Heart right ventricle (tissue), 16 donors: ENCODE measurements around the gene RHEX. TPM values are rescaled to one million over a fixed set of nuclear protein-coding genes. Genes with fewer than 3 reads are reported as not detected.

Source experiments
- ATAC-seq, 8 donors: fragments of 200-7000 bp; cut with Tn5 transposase; one replicate each; pipeline ENCODE4 v1.9.1; 2020; ENCODE audit warnings: mild to moderate bottlenecking in 8 of 8, moderate library complexity in 8 of 8, moderate number of reproducible peaks in 1 of 8
- DNase-seq, 2 donors: peaks; one replicate each; pipeline ENCODE4 v3.0.0-alpha.2; 2020
- H3K27ac ChIP-seq, 10 donors: fragments of 200-600 bp; sonication (generic) in 2 of 10; one replicate each; pipeline versions ENCODE4 v1.5.0 to v1.8.0; 2020 to 2022; ENCODE audit warnings: mild to moderate bottlenecking in 3 of 10
- H3K27me3 ChIP-seq, 7 donors: fragments of 200-600 bp; one replicate each; pipeline ENCODE4 v1.8.0; 2021 to 2022; ENCODE audit warnings: mild to moderate bottlenecking in 2 of 7
- H3K36me3 ChIP-seq, 9 donors: fragments of 200-600 bp; sonication (generic) in 1 of 9; one replicate each; pipeline versions ENCODE4 v1.5.0 to v1.8.0; 2020 to 2022; ENCODE audit warnings: mild to moderate bottlenecking in 2 of 9
- H3K4me1 ChIP-seq, 9 donors: fragments of 200-600 bp; sonication (generic) in 1 of 9; one replicate each; pipeline versions ENCODE4 v1.5.0 to v1.8.0; 2020 to 2022; ENCODE audit warnings: mild to moderate bottlenecking in 4 of 9
- H3K4me3 ChIP-seq, 10 donors: fragments of 200-600 bp; sonication (generic) in 2 of 10; one replicate each; pipeline versions ENCODE4 v1.5.0 to v1.8.0; 2020 to 2022; ENCODE audit warnings: mild to moderate bottlenecking in 7 of 10, moderate library complexity in 2 of 10
- H3K9me3 ChIP-seq, 11 donors: fragments of 200-600 bp in 10 of 11; sonication (generic) in 2 of 11; one replicate each; pipeline versions ENCODE4 v1.5.0 to v1.8.0; 2013 to 2022; ENCODE audit warnings: mild to moderate bottlenecking in 2 of 11, control low read depth in 1 of 11, moderate library complexity in 1 of 11
- CTCF ChIP-seq, 9 donors: fragments of 200-600 bp; sonication (generic) in 2 of 9; IDR thresholded peaks; one replicate each; pipeline versions ENCODE4 v1.5.0 to v1.8.0; 2021 to 2022; ENCODE audit warnings: antibody characterized with exemption in 9 of 9, mild to moderate bottlenecking in 5 of 9, moderate library complexity in 1 of 9
- WGBS, 2 donors: extraction: QIAGEN DNeasy Blood & Tissue Kit; methylation state at CpG; one replicate each; pipeline ENCODE4 v1.1.7; 2013; ENCODE audit warnings: inconsistent platforms in 1 of 2; 5-methylcytosine and 5-hydroxymethylcytosine counted together
- intact Hi-C, 10 donors: fragments of 100-400 bp; cut with DNase I; formaldehyde crosslinking; loops; one replicate each; pipeline versions ENCODE4 v1.11.1 to v1.14.2; 2022
- polyA plus RNA-seq, 2 donors: library from polyadenylated mRNA; stranded (reverse); fragments of 200-250 nt; gene quantifications; one replicate each; pipeline ENCODE4 v1.2.3, GENCODE V29; 2013
- total RNA-seq, 10 donors: library from RNA; stranded (reverse); fragmentation: NEBNext Ultra II Directional in 3 of 10; extraction: Animal tissue kit (Norgen Biotek cat#: 25700) in 3 of 10; gene quantifications; one replicate each; pipeline versions ENCODE4 v1.2.1 to v1.2.4, GENCODE V29; 2021 to 2023
- donor health status: Arrhythmogenic right ventricular cardiomyopathy.
- donor health status: ischemic (EF 13 %, LVEDD 7.1; RV severe dilation, severe dysfunction).
- donor health status: healthy with polysubstance abuse.
- donor health status: DM: no; HTN: yes; CAD: no.
- donor health status: DM: no; HTN: no; CAD: no.
- donor health status: ischemic (EF 25% LVEDD 6.9; RV normal size, moderate dysfunction).
- donor health status: ischemic (EF 25% LVEDD 5.7; RV mildly dilated, moderate dysfunction).
- donor health status: healthy.
- donor health status: DM: yes; HTN: yes; CAD: no.
- donor health status: Ischemic cardiomyopathy.
- donor health status: ischemic (EF 35%, LVEDD 5.7; RV mildly dilated, moderate dysfunction).
- donor health status: nonischemic (EF 11% LVEDD 7.7; RV severe dilation, severe dysfunction).
- donor health status: DM: yes; HTN: yes; CAD: no.
- donor health status: PGD.
- donor health status: ischemic (EF 29% LVEDD 5.4; RV normal size, mild dysfunction).
- donor health status: nonischemic (EF 23%, LVEDD 6.1; RV moderate dilation, normal function).

The RHEX gene
- total and polyA plus RNA-seq, 12 donors = 0.22 to 1.2 TPM; not detected in 10

DNA sequence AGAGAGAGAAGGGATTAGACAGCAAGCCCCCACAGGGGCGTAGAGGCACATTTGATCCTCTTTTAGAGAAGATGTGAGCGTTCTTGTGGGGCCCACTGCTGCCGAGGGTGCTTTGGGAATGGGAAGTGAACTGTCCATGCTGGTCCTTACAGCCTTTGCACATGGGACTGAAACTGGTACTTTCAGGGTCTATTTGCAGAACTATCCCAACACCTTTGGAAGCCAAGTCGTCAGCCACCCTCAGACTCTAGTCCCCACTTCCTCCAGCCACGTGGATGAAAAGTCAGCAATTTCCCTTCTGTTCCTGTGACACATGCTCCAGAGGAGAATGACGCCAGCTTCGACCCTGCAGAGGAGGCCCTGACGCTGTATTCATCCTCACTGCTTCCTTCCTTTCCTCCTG is 47.2 kb upstream of the RHEX start:
- no peak for DNase-seq
- Histone ChIP-seq H3K4me1 (peaks cover 0 to 55% (median 21%) of the 10 kb centered on the region in 9 donors), H3K27ac (no peak overlapping the region), H3K36me3 (no peaks in the 10 kb centered on the region), H3K27me3 (no peaks in the 10 kb centered on the region), H3K4me3 (no peak overlapping the region), H3K9me3 (no peaks in the 10 kb centered on the region)
- peak in 1 of 8 donors; percentile 21 for ATAC-seq
- intact Hi-C loops = no loop called here
- TF ChIP-seq CTCF (IDR thresholded peaks at IDR 0.05) = no peak
- WGBS, 2 donors = 70 to 78% methylated on average over 8 of the region's 8 CpGs

DNA sequence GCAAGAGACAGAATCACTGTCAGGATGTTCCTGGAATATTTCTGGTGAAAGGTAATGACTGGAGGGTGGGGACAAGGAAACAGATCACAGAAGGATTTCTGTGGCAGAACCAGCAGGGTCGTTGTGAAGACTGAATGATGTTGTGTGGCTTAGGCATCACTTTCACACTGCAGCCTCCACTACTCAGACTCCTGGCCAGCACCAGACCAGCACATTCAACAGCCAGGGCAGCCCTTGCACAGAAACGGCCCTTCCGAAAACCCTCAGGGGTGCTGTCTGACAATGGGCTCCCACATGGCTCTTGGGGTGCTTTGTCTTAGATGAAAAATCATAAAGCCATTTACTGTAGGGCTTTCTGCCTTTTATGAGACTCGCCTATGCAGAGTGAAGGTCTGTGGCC is 46.0 kb upstream of the RHEX start:
- H3K27ac ChIP-seq = no peak overlapping the region
- no peaks in the 10 kb centered on the region for H3K27me3 ChIP-seq
- WGBS, 2 donors = 80 to 84% methylated on average over 4 of the region's 4 CpGs
- intact Hi-C loops = no loop called here
- no peak for DNase-seq
- no peak overlapping the region for H3K4me3 ChIP-seq
- H3K9me3 ChIP-seq = no peaks in the 10 kb centered on the region
- H3K36me3 ChIP-seq = no peaks in the 10 kb centered on the region
- peaks cover 0 to 52% (median 16%) of the 10 kb centered on the region in 9 donors for H3K4me1 ChIP-seq
- no peak for TF ChIP-seq CTCF (IDR thresholded peaks at IDR 0.05)
- ATAC-seq = no peak

DNA sequence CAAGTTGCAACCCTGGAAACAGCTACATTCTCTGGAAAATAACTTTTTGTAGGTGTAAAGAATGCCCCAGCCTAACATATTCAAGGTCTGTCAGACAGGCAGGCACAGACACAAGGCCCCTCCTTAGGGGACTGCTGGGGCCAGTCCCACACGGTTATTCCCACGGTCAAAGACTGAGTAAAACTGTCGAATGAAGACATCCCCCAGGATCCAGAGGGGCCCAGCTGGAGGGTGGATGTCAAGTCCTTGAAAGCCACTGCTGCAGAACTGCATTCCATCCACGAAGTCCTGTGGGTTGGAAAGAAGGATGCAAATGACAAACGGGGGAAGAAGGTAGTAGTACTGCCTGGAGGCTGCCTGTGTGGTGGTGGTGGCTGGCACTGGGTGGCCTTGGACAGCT is 42.9 kb upstream of the RHEX start:
- intact Hi-C loops = no loop called here
- peaks cover 0 to 40% (median 0%) of the 10 kb centered on the region in 9 donors for H3K4me1 ChIP-seq
- no peak overlapping the region for H3K27ac ChIP-seq
- H3K27me3 ChIP-seq = no peaks in the 10 kb centered on the region
- DNase-seq = no peak
- TF ChIP-seq CTCF (IDR thresholded peaks at IDR 0.05) = no peak
- H3K9me3 ChIP-seq = no peaks in the 10 kb centered on the region
- H3K36me3 ChIP-seq = no peaks in the 10 kb centered on the region
- 57 to 66% methylated on average over 5 of the region's 5 CpGs for WGBS, 2 donors
- no peak for ATAC-seq
- no peak overlapping the region for H3K4me3 ChIP-seq

GRCh38 chr1:206011057-206011456 is 41.9 kb upstream of the RHEX start:
- DNase-seq = no peak
- no peak for ATAC-seq
- WGBS, 2 donors = 93 to 94% methylated on average over 8 of the region's 8 CpGs

More at GRCh38 chr1:206011057-206011456, 41.9 kb upstream of the RHEX start:
- H3K36me3 ChIP-seq = no peaks in the 10 kb centered on the region
- intact Hi-C loops = no loop called here
- peaks cover 0 to 30% (median 0%) of the 10 kb centered on the region in 9 donors for H3K4me1 ChIP-seq
- no peak overlapping the region for H3K4me3 ChIP-seq
- TF ChIP-seq CTCF (IDR thresholded peaks at IDR 0.05) = no peak
- H3K9me3 ChIP-seq = no peaks in the 10 kb centered on the region
- H3K27ac ChIP-seq = no peak overlapping the region
- H3K27me3 ChIP-seq = no peaks in the 10 kb centered on the region
